PC-3 (cell line): ENCODE results near the gene TAF1.

Experiments used
- EZH2 ChIP-seq: fragments of 300-600 bp; sonication (generic); IDR thresholded peaks from one replicate; pipeline ENCODE4 v1.6.1; 2017; ENCODE audit warnings: antibody characterized with exemption, mild to moderate bottlenecking, low read length; ENCODE audit not compliant: unreplicated experiment
- EZH2phosphoT487 ChIP-seq: fragments of 300-600 bp; sonication (generic); IDR thresholded peaks from 2 replicates; pipeline ENCODE4 v1.6.1; 2018; ENCODE audit warnings: mild to moderate bottlenecking, antibody characterized with exemption, low read length, borderline replicate concordance
- TF ChIP-seq, protein P1 (sequence below): fragments of 300-600 bp; sonication (generic); conservative IDR thresholded peaks from 2 replicates; pipeline ENCODE4 v1.5.1; 2017; ENCODE audit warnings: antibody characterized with exemption, low read depth, mild to moderate bottlenecking, low read length

DNA sequence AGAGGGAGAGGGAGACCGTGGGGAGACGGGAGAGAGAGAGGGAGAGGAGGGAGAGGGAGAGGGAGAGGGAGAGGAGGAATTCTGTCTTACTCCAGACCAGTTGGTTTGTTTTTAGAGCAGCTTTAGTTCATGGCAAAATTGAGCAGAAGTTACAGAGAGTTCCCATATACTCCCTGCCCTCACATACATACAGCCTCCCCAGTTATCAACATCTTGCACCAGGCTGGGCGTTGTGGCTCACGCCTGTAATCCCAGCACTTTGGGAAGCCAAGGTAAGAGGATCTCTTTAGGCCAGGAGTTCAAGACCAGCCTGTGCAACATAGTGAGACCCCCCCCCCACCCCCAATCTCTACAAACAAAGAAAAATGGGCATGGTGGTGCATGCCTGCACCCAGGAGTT, 86.9 kb downstream of the TAF1 start:
- TF ChIP-seq EZH2: no peak
- TF ChIP-seq, protein P1, sequence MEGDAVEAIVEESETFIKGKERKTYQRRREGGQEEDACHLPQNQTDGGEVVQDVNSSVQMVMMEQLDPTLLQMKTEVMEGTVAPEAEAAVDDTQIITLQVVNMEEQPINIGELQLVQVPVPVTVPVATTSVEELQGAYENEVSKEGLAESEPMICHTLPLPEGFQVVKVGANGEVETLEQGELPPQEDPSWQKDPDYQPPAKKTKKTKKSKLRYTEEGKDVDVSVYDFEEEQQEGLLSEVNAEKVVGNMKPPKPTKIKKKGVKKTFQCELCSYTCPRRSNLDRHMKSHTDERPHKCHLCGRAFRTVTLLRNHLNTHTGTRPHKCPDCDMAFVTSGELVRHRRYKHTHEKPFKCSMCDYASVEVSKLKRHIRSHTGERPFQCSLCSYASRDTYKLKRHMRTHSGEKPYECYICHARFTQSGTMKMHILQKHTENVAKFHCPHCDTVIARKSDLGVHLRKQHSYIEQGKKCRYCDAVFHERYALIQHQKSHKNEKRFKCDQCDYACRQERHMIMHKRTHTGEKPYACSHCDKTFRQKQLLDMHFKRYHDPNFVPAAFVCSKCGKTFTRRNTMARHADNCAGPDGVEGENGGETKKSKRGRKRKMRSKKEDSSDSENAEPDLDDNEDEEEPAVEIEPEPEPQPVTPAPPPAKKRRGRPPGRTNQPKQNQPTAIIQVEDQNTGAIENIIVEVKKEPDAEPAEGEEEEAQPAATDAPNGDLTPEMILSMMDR: no peak
- TF ChIP-seq EZH2phosphoT487: no peak
